Upper lobe of left lung (tissue), 4 donors: Measurements from ENCODE around the gene SLC25A25.

Source experiments
- EP300 ChIP-seq, 4 donors: sonication (generic); formaldehyde crosslinking; IDR thresholded peaks; one replicate each; pipeline ENCODE4 v1.5.1; 2017; ENCODE audit warnings: antibody characterized with exemption in 4 of 4, control low read depth in 2 of 4
- POLR2AphosphoS5 ChIP-seq, 2 donors: sonication (generic); formaldehyde crosslinking; IDR thresholded peaks; one replicate each; pipeline ENCODE4 v1.5.1; 2017; ENCODE audit warnings: antibody characterized with exemption in 2 of 2
- TF ChIP-seq, protein P1 (sequence below), 6 experiments: fragments of 450-650 bp in 4 of 6; fragments of 200-600 bp in 2 of 6; sonication (generic) in 2 of 6; IDR thresholded peaks; one replicate each; pipeline ENCODE4 v1.5.1; 2016 to 2019; ENCODE audit warnings: antibody characterized with exemption in 6 of 6

DNA sequence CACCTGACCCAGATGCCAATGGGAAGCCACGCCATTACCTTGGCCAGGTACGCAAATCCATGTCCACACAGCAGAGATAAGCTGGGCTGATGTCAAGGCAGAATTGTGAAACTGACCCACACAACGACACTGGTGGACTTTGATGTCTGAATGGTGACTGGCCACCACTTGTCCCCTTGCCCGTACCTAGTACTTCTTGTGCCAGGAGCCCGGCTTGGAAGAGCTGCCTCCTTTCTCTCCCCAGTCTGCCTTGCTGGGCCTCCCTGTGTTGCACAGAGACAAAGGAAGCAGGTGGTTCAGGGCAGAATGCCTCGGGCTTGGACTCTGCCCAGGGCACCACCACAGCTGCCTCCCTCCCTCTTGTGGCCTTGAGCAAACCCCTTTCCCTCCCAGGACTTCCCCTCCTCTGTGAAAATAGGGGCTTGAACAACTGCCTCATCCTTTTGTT is 36.2 kb downstream of the SLC25A25 start:
- TF ChIP-seq, protein P1, sequence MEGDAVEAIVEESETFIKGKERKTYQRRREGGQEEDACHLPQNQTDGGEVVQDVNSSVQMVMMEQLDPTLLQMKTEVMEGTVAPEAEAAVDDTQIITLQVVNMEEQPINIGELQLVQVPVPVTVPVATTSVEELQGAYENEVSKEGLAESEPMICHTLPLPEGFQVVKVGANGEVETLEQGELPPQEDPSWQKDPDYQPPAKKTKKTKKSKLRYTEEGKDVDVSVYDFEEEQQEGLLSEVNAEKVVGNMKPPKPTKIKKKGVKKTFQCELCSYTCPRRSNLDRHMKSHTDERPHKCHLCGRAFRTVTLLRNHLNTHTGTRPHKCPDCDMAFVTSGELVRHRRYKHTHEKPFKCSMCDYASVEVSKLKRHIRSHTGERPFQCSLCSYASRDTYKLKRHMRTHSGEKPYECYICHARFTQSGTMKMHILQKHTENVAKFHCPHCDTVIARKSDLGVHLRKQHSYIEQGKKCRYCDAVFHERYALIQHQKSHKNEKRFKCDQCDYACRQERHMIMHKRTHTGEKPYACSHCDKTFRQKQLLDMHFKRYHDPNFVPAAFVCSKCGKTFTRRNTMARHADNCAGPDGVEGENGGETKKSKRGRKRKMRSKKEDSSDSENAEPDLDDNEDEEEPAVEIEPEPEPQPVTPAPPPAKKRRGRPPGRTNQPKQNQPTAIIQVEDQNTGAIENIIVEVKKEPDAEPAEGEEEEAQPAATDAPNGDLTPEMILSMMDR (IDR thresholded peaks at IDR 0.05), result no peak
- no peak for TF ChIP-seq EP300 (IDR thresholded peaks at IDR 0.05)
- TF ChIP-seq POLR2AphosphoS5 (IDR thresholded peaks at IDR 0.05), result no peak
